Measurements from ENCODE around the gene PHGDH. TPM values are rescaled to one million over a fixed set of nuclear protein-coding genes. Genes with fewer than 3 reads are reported as not detected.

Gene PHGDH
- total RNA-seq, 3 donors from 2014 or later (not counting 1 experiment from before 2014, with no cell fraction given): 1.1 to 6.6 (median 5.8) TPM

- H3K36me3 Mint-ChIP-seq: no peaks in the 10 kb centered on the region
- intact Hi-C loops (cut with micrococcal nuclease): no loop called here
- H3K27me3 Mint-ChIP-seq (ENCODE audit: low read depth in 2 of 2): peaks cover 9 to 28% of the 10 kb centered on the region in 2 donors
- 95% methylated on average over 2 of the region's 2 CpGs for WGBS (ENCODE audit: insufficient coverage)
- Histone ChIP-seq H3K4me3 (ENCODE audit: low read length) (no peak overlapping the region), H3K36me3 (ENCODE audit: control insufficient read depth, insufficient read depth, low read length) (no peaks in the 10 kb centered on the region), H3K27me3 (ENCODE audit: control insufficient read depth, insufficient read depth, low read length) (no peaks in the 10 kb centered on the region), H3K4me1 (ENCODE audit: control insufficient read depth, insufficient read depth, low read length) (peaks cover 6% of the 10 kb centered on the region), H3K9me3 (ENCODE audit: control insufficient read depth, insufficient read depth, low read length) (no peaks in the 10 kb centered on the region), H3K27ac (ENCODE audit: low read length) (no peak overlapping the region)
- ATAC-seq (no peak), DNase-seq (no peak)
- H3K9me3 Mint-ChIP-seq: no peaks in the 10 kb centered on the region
- H3K27ac Mint-ChIP-seq: no peak overlapping the region
- TF ChIP-seq, protein P1, sequence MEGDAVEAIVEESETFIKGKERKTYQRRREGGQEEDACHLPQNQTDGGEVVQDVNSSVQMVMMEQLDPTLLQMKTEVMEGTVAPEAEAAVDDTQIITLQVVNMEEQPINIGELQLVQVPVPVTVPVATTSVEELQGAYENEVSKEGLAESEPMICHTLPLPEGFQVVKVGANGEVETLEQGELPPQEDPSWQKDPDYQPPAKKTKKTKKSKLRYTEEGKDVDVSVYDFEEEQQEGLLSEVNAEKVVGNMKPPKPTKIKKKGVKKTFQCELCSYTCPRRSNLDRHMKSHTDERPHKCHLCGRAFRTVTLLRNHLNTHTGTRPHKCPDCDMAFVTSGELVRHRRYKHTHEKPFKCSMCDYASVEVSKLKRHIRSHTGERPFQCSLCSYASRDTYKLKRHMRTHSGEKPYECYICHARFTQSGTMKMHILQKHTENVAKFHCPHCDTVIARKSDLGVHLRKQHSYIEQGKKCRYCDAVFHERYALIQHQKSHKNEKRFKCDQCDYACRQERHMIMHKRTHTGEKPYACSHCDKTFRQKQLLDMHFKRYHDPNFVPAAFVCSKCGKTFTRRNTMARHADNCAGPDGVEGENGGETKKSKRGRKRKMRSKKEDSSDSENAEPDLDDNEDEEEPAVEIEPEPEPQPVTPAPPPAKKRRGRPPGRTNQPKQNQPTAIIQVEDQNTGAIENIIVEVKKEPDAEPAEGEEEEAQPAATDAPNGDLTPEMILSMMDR (IDR thresholded peaks at IDR 0.05): no peak
- H3K4me1 Mint-ChIP-seq: peaks cover 6 to 13% of the 10 kb centered on the region in 2 donors
- H3K4me3 Mint-ChIP-seq: no peak overlapping the region
These were observed 40.8 kb upstream of the PHGDH start for GRCh38 chr1:119670898-119671297.

DNA sequence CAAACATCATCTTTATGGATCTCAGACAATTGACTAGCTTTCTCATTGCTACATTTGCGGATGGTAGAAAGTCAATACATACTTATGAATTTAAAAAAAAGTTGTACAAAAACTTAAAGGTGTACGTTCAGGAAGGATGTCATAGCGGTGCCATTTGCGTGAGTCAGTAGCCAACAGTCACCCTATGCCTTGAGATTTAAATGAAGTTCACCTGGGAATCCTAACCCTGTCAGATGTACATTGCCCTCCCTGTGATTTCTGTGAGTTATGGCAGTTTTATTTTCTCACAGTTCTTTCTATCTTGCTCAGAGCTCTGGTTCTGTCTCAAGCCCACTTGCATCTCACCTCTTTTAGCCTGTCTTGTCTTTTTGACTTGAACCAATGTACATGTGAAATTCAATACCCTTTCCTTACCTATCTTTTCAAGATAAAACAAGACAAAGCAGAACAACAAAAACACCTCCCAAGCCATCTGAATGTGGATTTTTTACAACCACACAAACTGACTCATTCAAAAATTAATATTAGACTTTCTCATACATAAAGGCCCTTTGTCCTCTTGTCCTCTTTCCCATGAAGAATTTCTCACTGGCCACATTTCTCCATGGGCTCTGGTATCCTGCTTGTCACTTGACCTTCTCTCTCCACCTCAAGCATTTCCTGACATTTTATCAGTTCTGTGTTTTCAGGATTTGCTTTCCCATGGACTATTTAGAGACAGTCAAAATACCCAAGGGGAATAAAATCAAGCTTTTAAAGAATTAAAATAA is 38.4 kb upstream of the PHGDH start:
- DNase-seq (no peak), ATAC-seq (no peak)
- Histone ChIP-seq H3K4me3 (ENCODE audit: low read length) (no peak overlapping the region), H3K4me1 (ENCODE audit: control insufficient read depth, insufficient read depth, low read length) (peaks cover 6% of the 10 kb centered on the region), H3K27me3 (ENCODE audit: control insufficient read depth, insufficient read depth, low read length) (no peaks in the 10 kb centered on the region), H3K36me3 (ENCODE audit: control insufficient read depth, insufficient read depth, low read length) (no peaks in the 10 kb centered on the region), H3K27ac (ENCODE audit: low read length) (no peak overlapping the region), H3K9me3 (ENCODE audit: control insufficient read depth, insufficient read depth, low read length) (no peaks in the 10 kb centered on the region)
- TF ChIP-seq, protein P1 (IDR thresholded peaks at IDR 0.05): no peak
- H3K4me3 Mint-ChIP-seq: no peak overlapping the region
- WGBS (ENCODE audit: insufficient coverage): 94% methylated on average over 4 of the region's 4 CpGs
- peaks cover 9 to 28% of the 10 kb centered on the region in 2 donors for H3K27me3 Mint-ChIP-seq (ENCODE audit: low read depth in 2 of 2)
- H3K9me3 Mint-ChIP-seq: no peaks in the 10 kb centered on the region
- no peaks in the 10 kb centered on the region for H3K36me3 Mint-ChIP-seq
- H3K4me1 Mint-ChIP-seq: peaks cover 6 to 13% of the 10 kb centered on the region in 2 donors
- intact Hi-C loops (cut with micrococcal nuclease): no loop called here
- H3K27ac Mint-ChIP-seq: no peak overlapping the region

DNA sequence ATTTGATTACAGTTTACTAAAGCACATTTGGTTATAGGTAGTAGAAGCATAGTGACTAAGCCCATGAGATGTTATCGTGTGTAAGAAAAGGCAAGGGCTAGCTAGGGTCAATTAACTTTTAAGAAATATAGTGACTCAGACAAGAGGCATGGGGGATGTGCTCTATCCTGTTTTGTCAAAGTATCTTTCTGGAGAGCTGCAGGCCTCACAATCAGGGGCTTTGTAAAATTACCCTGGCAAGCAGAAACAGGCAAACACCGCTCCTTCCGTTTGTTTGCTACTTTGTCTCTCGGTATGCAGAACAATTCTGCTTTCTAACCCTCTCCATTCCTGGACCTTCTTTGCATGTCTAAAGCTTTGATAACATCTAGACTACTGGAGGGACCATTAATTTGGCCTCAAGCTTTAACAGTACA is 37.6 kb upstream of the PHGDH start:
- no peak overlapping the region for H3K27ac Mint-ChIP-seq
- peaks cover 6 to 13% of the 10 kb centered on the region in 2 donors for H3K4me1 Mint-ChIP-seq
- no peak for ATAC-seq

More for the DNA sequence above, 37.6 kb upstream of the PHGDH start:
- no peak overlapping the region for H3K4me3 ChIP-seq (ENCODE audit: low read length)
- DNase-seq: no peak
- Mint-ChIP-seq H3K27me3 (ENCODE audit: low read depth in 2 of 2) (peaks cover 9 to 28% of the 10 kb centered on the region in 2 donors), H3K4me3 (no peak overlapping the region), H3K36me3 (no peaks in the 10 kb centered on the region), H3K9me3 (no peaks in the 10 kb centered on the region)
- WGBS (ENCODE audit: insufficient coverage): 91% methylated on average over 4 of the region's 4 CpGs
- no peaks in the 10 kb centered on the region for H3K9me3 ChIP-seq (ENCODE audit: control insufficient read depth, insufficient read depth, low read length)
- intact Hi-C loops (cut with micrococcal nuclease): no loop called here
- no peak overlapping the region for H3K27ac ChIP-seq (ENCODE audit: low read length)
- TF ChIP-seq, protein P1 (IDR thresholded peaks at IDR 0.05): no peak
- peaks cover 6% of the 10 kb centered on the region for H3K4me1 ChIP-seq (ENCODE audit: control insufficient read depth, insufficient read depth, low read length)
- H3K36me3 ChIP-seq (ENCODE audit: control insufficient read depth, insufficient read depth, low read length): no peaks in the 10 kb centered on the region
- H3K27me3 ChIP-seq (ENCODE audit: control insufficient read depth, insufficient read depth, low read length): no peaks in the 10 kb centered on the region
